C4-2B (cell line): Measurements from ENCODE around the gene RASAL2.

ENCODE experiments used
- H3K27ac ChIP-seq: fragments of 450-650 bp; 2 replicates; pipeline ENCODE4 v1.5.1; 2017
- CTCF ChIP-seq: fragments of 450-650 bp; conservative IDR thresholded peaks from 2 replicates; pipeline ENCODE4 v1.5.1; 2017; ENCODE audit warnings: mild to moderate bottlenecking
- ZFX ChIP-seq: fragments of 450-650 bp; IDR thresholded peaks from 2 replicates; pipeline ENCODE4 v1.6.1; 2017

Gene RASAL2

GRCh38 chr1:178278916-178279686, 185.2 kb downstream of the RASAL2 start:
- TF ChIP-seq ZFX (no peak), CTCF (no peak)
- H3K27ac ChIP-seq: no peak overlapping the region

GRCh38 chr1:178282949-178283367, 189.1 kb downstream of the RASAL2 start:
- no peak overlapping the region for H3K27ac ChIP-seq
- peak; percentile 69 for TF ChIP-seq CTCF
- TF ChIP-seq ZFX: no peak

GRCh38 chr1:178283409-178283808, 189.5 kb downstream of the RASAL2 start:
- TF ChIP-seq CTCF (no peak), ZFX (no peak)
- H3K27ac ChIP-seq: no peak overlapping the region

- no peak for TF ChIP-seq CTCF
- no peak for TF ChIP-seq ZFX
- no peak overlapping the region for H3K27ac ChIP-seq
Observed at GRCh38 chr1:178284058-178284457, 190.2 kb downstream of the RASAL2 start.

GRCh38 chr1:178291166-178291565, 197.3 kb downstream of the RASAL2 start:
- no peak for TF ChIP-seq ZFX
- no peak for TF ChIP-seq CTCF
- H3K27ac ChIP-seq: no peak overlapping the region

- H3K27ac ChIP-seq: no peak overlapping the region
- TF ChIP-seq ZFX: no peak
- TF ChIP-seq CTCF: no peak; the same call in 1 of the 2 replicates
Observed at GRCh38 chr1:178294654-178295053, 200.8 kb downstream of the RASAL2 start.

GRCh38 chr1:178300352-178300699, 206.4 kb downstream of the RASAL2 start:
- H3K27ac ChIP-seq: no peak overlapping the region
- TF ChIP-seq CTCF: 0 out of 2 replicates have a peak, but pooled peaks have one; percentile 46
- TF ChIP-seq ZFX: no peak
